Mucosa of rectum (tissue), 2 donors: ENCODE measurements around the gene WRAP53.
"Not testable (repeated sequence)": the region's sequence is repeated elsewhere in the genome, so short reads cannot be mapped to it uniquely, and the experiment has no call there.

ENCODE experiments used
- H3K27ac ChIP-seq, 2 donors: one replicate each; pipeline ENCODE4 v1.7.0; 2013; ENCODE audit warnings: inconsistent platforms in 2 of 2, low read depth in 2 of 2, low read length in 2 of 2
- H3K27me3 ChIP-seq, 2 donors: one replicate each; pipeline ENCODE4 v1.7.0; 2013; ENCODE audit warnings: low read length in 2 of 2; ENCODE audit not compliant: control insufficient read depth in 2 of 2, insufficient read depth in 2 of 2
- H3K36me3 ChIP-seq, 2 donors: one replicate each; pipeline ENCODE4 v1.7.0; 2013; ENCODE audit warnings: low read length in 2 of 2; ENCODE audit not compliant: control insufficient read depth in 2 of 2, insufficient read depth in 2 of 2
- H3K4me1 ChIP-seq, 2 donors: one replicate each; pipeline ENCODE4 v1.7.0; 2013; ENCODE audit warnings: low read length in 2 of 2, mild to moderate bottlenecking in 1 of 2; ENCODE audit not compliant: control insufficient read depth in 2 of 2, insufficient read depth in 2 of 2
- H3K4me3 ChIP-seq, 2 donors: one replicate each; pipeline ENCODE4 v1.7.0; 2013; ENCODE audit warnings: low read length in 2 of 2
- H3K9ac ChIP-seq, 2 donors: one replicate each; pipeline ENCODE4 v1.7.0; 2013; ENCODE audit warnings: low read length in 2 of 2, low read depth in 1 of 2, mild to moderate bottlenecking in 1 of 2
- H3K9me3 ChIP-seq, 2 donors: one replicate each; pipeline ENCODE4 v1.7.0; 2013; ENCODE audit warnings: low read length in 2 of 2; ENCODE audit not compliant: control insufficient read depth in 2 of 2
- donor health status: healthy.
- donor health status: Normal muscosa, but diverticular disease.

Gene WRAP53

DNA sequence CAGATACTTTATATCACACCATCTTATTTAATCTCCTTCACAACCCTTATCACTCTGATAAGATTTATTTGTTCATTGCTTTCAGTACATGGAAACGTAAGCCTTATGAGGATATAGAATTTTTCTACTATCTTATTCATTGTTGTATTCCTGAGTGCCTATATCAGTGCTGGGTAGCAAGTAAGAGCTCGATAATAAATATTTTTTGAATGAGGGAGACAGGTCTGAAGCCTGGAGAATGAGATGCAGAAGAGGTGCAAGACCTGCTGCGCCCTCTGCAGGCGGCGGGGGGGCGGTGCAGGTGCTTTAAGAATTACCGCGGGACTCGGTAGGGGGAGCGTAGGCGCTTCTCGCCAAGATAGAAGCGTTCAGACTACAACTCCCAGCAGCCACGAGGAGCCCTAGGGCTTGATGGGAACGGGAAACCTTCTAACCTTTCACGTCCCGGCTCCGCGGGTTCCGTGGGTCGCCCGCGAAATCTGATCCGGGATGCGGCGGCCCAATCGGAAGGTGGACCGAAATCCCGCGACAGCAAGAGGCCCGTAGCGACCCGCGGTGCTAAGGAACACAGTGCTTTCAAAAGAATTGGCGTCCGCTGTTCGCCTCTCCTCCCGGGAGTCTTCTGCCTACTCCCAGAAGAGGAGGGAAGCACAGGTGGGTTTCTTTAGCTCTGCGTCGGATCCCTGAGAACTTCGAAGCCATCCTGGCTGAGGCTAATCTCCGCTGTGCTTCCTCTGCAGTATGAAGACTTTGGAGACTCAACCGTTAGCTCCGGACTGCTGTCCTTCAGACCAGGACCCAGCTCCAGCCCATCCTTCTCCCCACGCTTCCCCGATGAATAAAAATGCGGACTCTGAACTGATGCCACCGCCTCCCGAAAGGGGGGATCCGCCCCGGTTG, at the start of gene WRAP53:
WRAP53 (plus strand) TSS at position 570 of the 900 bp plus-strand sequence; CDS start at position 742, 172 bp downstream.
- H3K36me3 ChIP-seq: no peaks in the 10 kb centered on the region
- H3K27me3 ChIP-seq: no peaks in the 10 kb centered on the region
- peak within 1 kb of the TSS; percentile 95 to 99 for H3K9ac ChIP-seq
- H3K9me3 ChIP-seq: no peaks in the 10 kb centered on the region
- H3K27ac ChIP-seq: peak within 1 kb of the TSS; percentile 97 to 98
- peak within 1 kb of the TSS; percentile 98 to 100 for H3K4me3 ChIP-seq
- peaks cover 28 to 34% of the 10 kb centered on the region in 2 donors for H3K4me1 ChIP-seq

DNA sequence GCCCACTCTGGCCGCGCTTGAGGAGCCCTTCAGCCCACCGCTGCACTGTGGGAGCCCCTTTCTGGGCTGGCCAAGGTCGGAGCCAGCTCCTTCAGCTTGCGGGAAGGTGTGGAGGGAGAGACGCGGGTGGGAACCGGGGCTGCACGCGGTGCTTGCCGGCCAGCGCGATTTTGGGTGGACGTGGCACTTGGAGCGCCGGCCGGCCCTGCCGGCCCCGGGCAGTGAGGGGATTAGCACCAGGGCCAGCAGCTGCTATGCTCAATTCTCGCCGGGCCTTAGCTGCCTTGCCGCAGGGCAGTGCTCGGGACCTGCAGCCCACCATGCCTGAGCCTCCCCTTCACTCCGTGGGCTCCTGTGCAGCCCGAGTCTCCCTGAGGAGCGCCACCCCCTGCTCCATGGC, 47.5 kb upstream of the WRAP53 start:
- Histone ChIP-seq H3K4me1 (no peaks in the 10 kb centered on the region), H3K27ac (no peak overlapping the region)

GRCh38 chr17:7641635-7642034, 46.6 kb upstream of the WRAP53 start:
- not testable (repeated sequence) for H3K9me3 ChIP-seq, H3K4me3 ChIP-seq, H3K4me1 ChIP-seq, H3K27ac ChIP-seq, H3K36me3 ChIP-seq, H3K27me3 ChIP-seq, H3K9ac ChIP-seq

More for the DNA sequence above, 47.5 kb upstream of the WRAP53 start:
- Histone ChIP-seq H3K36me3 (no peaks in the 10 kb centered on the region), H3K4me3 (no peak overlapping the region), H3K27me3 (no peaks in the 10 kb centered on the region), H3K9ac (no peak overlapping the region), H3K9me3 (no peaks in the 10 kb centered on the region)

DNA sequence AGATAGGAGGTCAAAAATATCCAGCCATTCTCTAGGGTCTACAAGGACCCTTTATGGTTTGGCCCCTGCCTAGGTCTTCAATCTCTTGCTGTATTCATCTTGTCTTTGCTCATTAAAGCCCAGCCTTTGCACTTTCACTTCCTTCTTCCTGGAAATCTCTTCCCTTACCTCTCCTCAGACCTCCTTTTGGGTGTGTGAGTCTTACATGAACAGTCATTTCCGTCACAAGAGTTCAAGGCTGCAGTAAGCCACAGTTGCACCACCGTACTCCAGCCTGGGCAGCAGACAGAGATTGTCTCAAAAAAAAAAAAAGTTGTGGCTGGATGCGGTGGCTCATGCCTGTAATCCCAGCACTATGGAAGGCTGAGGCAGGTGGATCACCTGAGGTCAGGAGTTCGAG, 43.5 kb upstream of the WRAP53 start:
- Histone ChIP-seq H3K9ac (no peak overlapping the region), H3K4me1 (no peaks in the 10 kb centered on the region), H3K27me3 (peaks cover 3 to 6% of the 10 kb centered on the region in 2 donors), H3K36me3 (no peaks in the 10 kb centered on the region), H3K4me3 (no peak overlapping the region), H3K27ac (no peak overlapping the region), H3K9me3 (no peaks in the 10 kb centered on the region)

- no peaks in the 10 kb centered on the region for H3K9me3 ChIP-seq
- H3K9ac ChIP-seq: no peak overlapping the region
- H3K27me3 ChIP-seq: peaks cover 10 to 20% of the 10 kb centered on the region in 2 donors
- no peak overlapping the region for H3K27ac ChIP-seq
- H3K4me3 ChIP-seq: no peak overlapping the region
- H3K4me1 ChIP-seq: peaks cover 6 to 12% of the 10 kb centered on the region in 2 donors
- H3K36me3 ChIP-seq: no peaks in the 10 kb centered on the region
Observed at GRCh38 chr17:7646457-7646856, 41.8 kb upstream of the WRAP53 start.

- no peak overlapping the region for H3K4me3 ChIP-seq
- peaks cover 11 to 24% of the 10 kb centered on the region in 2 donors for H3K27me3 ChIP-seq
- H3K9ac ChIP-seq: no peak overlapping the region
- H3K9me3 ChIP-seq: no peaks in the 10 kb centered on the region
- no peak overlapping the region for H3K27ac ChIP-seq
- peaks cover 6 to 13% of the 10 kb centered on the region in 2 donors for H3K4me1 ChIP-seq
- H3K36me3 ChIP-seq: no peaks in the 10 kb centered on the region
Observed at GRCh38 chr17:7647018-7647417, 41.3 kb upstream of the WRAP53 start.

DNA sequence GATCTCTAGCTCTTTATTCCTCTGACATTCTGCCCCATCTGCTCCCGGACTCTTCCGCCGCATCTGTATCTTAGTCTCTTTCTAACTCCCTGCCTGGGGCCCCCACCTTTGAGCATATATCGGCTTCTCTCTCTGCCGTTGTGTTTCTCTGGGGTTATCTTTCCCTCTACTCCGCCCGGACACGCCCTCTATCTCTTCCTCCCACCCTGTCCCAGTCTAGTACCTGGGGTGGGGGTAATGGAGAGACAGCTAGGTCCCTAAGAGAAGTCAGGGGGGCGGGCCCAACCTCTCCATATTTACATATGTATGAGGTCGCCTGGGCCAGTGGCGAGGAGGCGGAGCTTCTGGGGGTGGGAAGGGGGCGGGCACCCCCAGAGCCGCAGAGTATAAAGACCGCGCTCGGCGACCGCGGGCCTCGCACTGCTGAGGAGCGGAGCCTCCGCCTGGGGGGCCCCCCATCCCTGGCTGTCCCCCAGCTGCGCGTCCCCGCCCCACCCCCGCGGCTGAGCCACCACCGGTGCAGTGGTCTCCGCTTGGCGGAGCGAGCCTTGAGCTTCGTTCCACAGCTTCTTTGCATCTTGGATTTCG, 37.7 kb upstream of the WRAP53 start, which contains the start of gene ATP1B2:
ATP1B2 (plus strand) TSS at position 418 of the 588 bp plus-strand sequence. CDS start 593 bp downstream, outside the sequence.
- H3K36me3 ChIP-seq: no peaks in the 10 kb centered on the region

DNA sequence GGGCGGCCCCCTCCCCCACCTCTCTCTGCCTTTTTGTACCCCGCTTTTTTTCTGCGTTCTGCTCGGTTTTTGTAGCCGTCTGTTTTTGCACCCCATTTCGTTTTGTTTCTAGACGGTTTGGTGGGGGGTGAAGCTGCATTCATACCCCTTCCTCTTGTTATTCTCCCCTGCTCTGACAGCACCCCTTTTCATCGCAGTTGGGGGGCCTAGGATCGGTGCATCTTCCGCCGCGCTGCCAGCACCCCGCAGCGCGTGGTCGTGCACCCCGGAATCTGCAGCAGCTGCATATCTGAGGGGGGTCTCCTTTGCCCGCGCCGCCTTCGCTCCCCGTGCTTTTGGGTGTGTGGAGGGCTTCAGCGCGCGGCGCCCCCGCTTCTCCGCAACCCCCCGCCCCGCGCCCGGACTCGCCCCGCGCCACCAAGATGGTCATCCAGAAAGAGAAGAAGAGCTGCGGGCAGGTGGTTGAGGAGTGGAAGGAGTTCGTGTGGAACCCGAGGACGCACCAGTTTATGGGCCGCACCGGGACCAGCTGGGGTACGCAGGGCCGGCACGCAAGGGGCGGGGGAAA, 37.1 kb upstream of the WRAP53 start:
- H3K4me3 ChIP-seq: peak overlapping the region; percentile 17 to 32
- peaks cover 18 to 29% of the 10 kb centered on the region in 2 donors for H3K27me3 ChIP-seq
- H3K9me3 ChIP-seq: no peaks in the 10 kb centered on the region
- H3K36me3 ChIP-seq: no peaks in the 10 kb centered on the region
- H3K4me1 ChIP-seq: peaks cover 6 to 13% of the 10 kb centered on the region in 2 donors
- H3K27ac ChIP-seq: no peak overlapping the region
- no peak overlapping the region for H3K9ac ChIP-seq

More for the DNA sequence above, 37.7 kb upstream of the WRAP53 start, which contains the start of gene ATP1B2:
- H3K4me1 ChIP-seq: peaks cover 6 to 13% of the 10 kb centered on the region in 2 donors
- H3K27ac ChIP-seq: no peak within 1 kb of the TSS
- no peak within 1 kb of the TSS for H3K9ac ChIP-seq
- peak within 1 kb of the TSS; percentile 45 to 59 for H3K4me3 ChIP-seq
- H3K9me3 ChIP-seq: no peaks in the 10 kb centered on the region
- H3K27me3 ChIP-seq: peaks cover 18 to 29% of the 10 kb centered on the region in 2 donors

DNA sequence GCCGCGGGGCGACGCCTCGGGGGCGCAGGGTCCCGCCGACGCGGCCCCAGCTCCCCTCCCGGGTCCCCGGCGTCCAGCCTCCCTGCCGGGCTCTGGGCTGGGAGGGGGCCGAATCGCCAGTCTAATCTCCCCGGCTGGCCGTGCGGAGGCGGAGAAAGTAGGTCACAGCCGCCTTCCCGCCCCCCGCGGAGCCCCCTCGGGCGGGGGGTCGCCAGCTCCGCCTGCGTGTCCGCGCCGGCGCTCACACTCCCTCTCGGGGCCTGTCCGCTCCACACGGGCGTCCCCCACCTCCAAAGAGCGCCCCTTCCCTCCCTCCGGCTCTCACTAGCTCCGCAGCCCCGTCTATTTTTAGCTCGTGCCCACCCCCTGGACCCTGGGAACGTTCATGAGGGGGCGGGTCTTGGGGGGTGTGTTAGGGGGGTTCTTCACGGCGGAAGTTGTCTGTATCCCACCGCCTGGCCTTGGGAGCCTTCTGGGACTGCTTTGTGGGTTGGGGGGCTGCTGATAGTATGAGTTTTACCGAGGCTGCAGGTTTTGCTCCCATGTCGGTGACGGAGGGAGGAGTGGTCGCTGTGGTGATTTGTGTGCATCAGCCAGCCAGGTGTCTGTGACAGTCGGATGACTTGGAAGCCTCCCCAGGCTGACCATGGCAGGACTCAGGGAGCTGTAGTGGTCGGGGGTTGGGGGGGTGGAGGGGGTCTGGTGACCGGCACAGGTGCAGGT, 36.5 kb upstream of the WRAP53 start:
- no peak overlapping the region for H3K9ac ChIP-seq
- peaks cover 18 to 29% of the 10 kb centered on the region in 2 donors for H3K27me3 ChIP-seq
- no peaks in the 10 kb centered on the region for H3K36me3 ChIP-seq
- H3K4me3 ChIP-seq: peak overlapping the region; percentile 17 to 26
- H3K9me3 ChIP-seq: no peaks in the 10 kb centered on the region
- H3K4me1 ChIP-seq: peaks cover 6 to 13% of the 10 kb centered on the region in 2 donors
- no peak overlapping the region for H3K27ac ChIP-seq
